WTC11 (cell line): ENCODE measurements around the gene JCHAIN. TPM values are rescaled to one million over a fixed set of nuclear protein-coding genes. Genes with fewer than 3 reads are reported as not detected.

ENCODE experiments used
- ATAC-seq: fragments of 200-7000 bp; cut with Tn5 transposase; 2 replicates; pipeline ENCODE4 v1.10.0; 2021; ENCODE audit warnings: mild to moderate bottlenecking, moderate library complexity
- CTCF ChIA-PET: fragments of 300-600 bp; sonication (Branson Sonifier 250); formaldehyde crosslinking; loops from one replicate; lab custom pipeline; 2021; ENCODE audit warnings: antibody characterized with exemption; lab: Charles Lee
- POLR2A ChIA-PET: fragments of 350-600 bp; sonication (Branson Sonifier 250); formaldehyde crosslinking; loops from one replicate; lab custom pipeline; 2021; ENCODE audit warnings: antibody characterized with exemption; lab: Charles Lee
- DNase-seq: peaks from one replicate; pipeline ENCODE4 v3.0.0; 2021; ENCODE audit warnings: low spot score
- H3K27ac Mint-ChIP-seq: 2 replicates; pipeline ENCODE4 v1.8.0; 2021; ENCODE audit warnings: mixed read lengths
- H3K27me3 Mint-ChIP-seq: 2 replicates; pipeline ENCODE4 v1.8.0; 2021; ENCODE audit warnings: low read depth, mild to moderate bottlenecking, moderate library complexity, mixed read lengths
- H3K36me3 Mint-ChIP-seq: 2 replicates; pipeline ENCODE4 v1.8.0; 2021; ENCODE audit warnings: mixed read lengths
- H3K4me1 Mint-ChIP-seq: 2 replicates; pipeline ENCODE4 v1.8.0; 2022; ENCODE audit warnings: mixed read lengths
- H3K4me3 Mint-ChIP-seq: 2 replicates; pipeline ENCODE4 v1.8.0; 2021; ENCODE audit warnings: mild to moderate bottlenecking, moderate library complexity, mixed read lengths
- H3K9me3 Mint-ChIP-seq: 2 replicates; pipeline ENCODE4 v1.8.0; 2021; ENCODE audit warnings: mixed read lengths
- FOXK1 ChIP-seq: sonication (generic); formaldehyde crosslinking; IDR thresholded peaks from 2 replicates; pipeline ENCODE4 v1.8.0; 2022; ENCODE audit warnings: mild to moderate bottlenecking, moderate library complexity, missing genetic modification reagents
- GRHL2 ChIP-seq: fragments of 250-450 bp; sonication (Bioruptor Pico); IDR thresholded peaks from 2 replicates; pipeline ENCODE4 v1.8.0; 2022; ENCODE audit warnings: mild to moderate bottlenecking, moderate library complexity; ENCODE audit not compliant: insufficient replicate concordance, severe bottlenecking
- JUN ChIP-seq: sonication (generic); formaldehyde crosslinking; IDR thresholded peaks from 2 replicates; pipeline ENCODE4 v1.8.0; 2023; ENCODE audit warnings: mild to moderate bottlenecking, missing genetic modification reagents
- MYBL2 ChIP-seq: sonication (generic); formaldehyde crosslinking; IDR thresholded peaks from 2 replicates; pipeline ENCODE4 v1.8.1; 2023; ENCODE audit warnings: mild to moderate bottlenecking, moderate library complexity, missing genetic modification reagents
- NR1H2 ChIP-seq: sonication (generic); formaldehyde crosslinking; IDR thresholded peaks from 2 replicates; pipeline ENCODE4 v1.9.0; 2021; ENCODE audit warnings: mild to moderate bottlenecking, moderate library complexity, missing genetic modification reagents
- SOX15 ChIP-seq: fragments of 250-450 bp; sonication (Bioruptor Pico); IDR thresholded peaks from 2 replicates; pipeline ENCODE4 v1.9.0; 2021; ENCODE audit warnings: mild to moderate bottlenecking
- TCF7 ChIP-seq: sonication (generic); formaldehyde crosslinking; IDR thresholded peaks from 2 replicates; pipeline ENCODE4 v1.8.0; 2022; ENCODE audit warnings: mild to moderate bottlenecking, low read depth, missing genetic modification reagents, moderate library complexity
- TP53 ChIP-seq: sonication (generic); formaldehyde crosslinking; IDR thresholded peaks from 2 replicates; pipeline ENCODE4 v1.8.1; 2023; ENCODE audit warnings: mild to moderate bottlenecking, missing genetic modification reagents
- ZNF317 ChIP-seq: sonication (generic); formaldehyde crosslinking; IDR thresholded peaks from 2 replicates; pipeline ENCODE4 v1.8.1; 2023; ENCODE audit warnings: low read depth, mild to moderate bottlenecking, moderate library complexity, missing genetic modification reagents, borderline replicate concordance
- ZNF396 ChIP-seq: fragments of 250-450 bp; sonication (Bioruptor Pico); IDR thresholded peaks from 2 replicates; pipeline ENCODE4 v1.8.0; 2021; ENCODE audit warnings: mild to moderate bottlenecking, moderate library complexity, borderline replicate concordance
- ZNF416 ChIP-seq: fragments of 250-450 bp; sonication (Bioruptor Pico); IDR thresholded peaks from 2 replicates; pipeline ENCODE4 v1.9.0; 2021; ENCODE audit warnings: mild to moderate bottlenecking, inconsistent platforms
- ZNF671 ChIP-seq: fragments of 250-450 bp; sonication (Bioruptor Pico); IDR thresholded peaks from 2 replicates; pipeline ENCODE4 v1.8.0; 2021; ENCODE audit warnings: mild to moderate bottlenecking
- total RNA-seq: library from RNA; stranded (reverse); gene quantifications from 3 replicates; pipeline ENCODE4 v1.2.3, GENCODE V29; 2021
- TF ChIP-seq, protein P1 (sequence below): sonication (generic); formaldehyde crosslinking; IDR thresholded peaks from 2 replicates; pipeline ENCODE4 v1.8.1; 2023; ENCODE audit warnings: mild to moderate bottlenecking, missing genetic modification reagents
- TF ChIP-seq, protein P2 (sequence below): sonication (generic); formaldehyde crosslinking; IDR thresholded peaks from 2 replicates; pipeline ENCODE4 v1.8.0; 2022; ENCODE audit warnings: mild to moderate bottlenecking, missing genetic modification reagents
- TF ChIP-seq, protein P3 (sequence below): sonication (generic); formaldehyde crosslinking; IDR thresholded peaks from 2 replicates; pipeline ENCODE4 v1.8.1; 2022; ENCODE audit warnings: low read depth, missing genetic modification reagents, borderline replicate concordance
- TF ChIP-seq, protein P4 (sequence below): sonication (generic); formaldehyde crosslinking; IDR thresholded peaks from 2 replicates; pipeline ENCODE4 v1.8.0; 2023; ENCODE audit warnings: mild to moderate bottlenecking, missing genetic modification reagents
- TF ChIP-seq, protein P5 (sequence below): sonication (generic); formaldehyde crosslinking; conservative IDR thresholded peaks from 2 replicates; pipeline ENCODE4 v1.8.1; 2022; ENCODE audit warnings: mild to moderate bottlenecking, missing genetic modification reagents

The JCHAIN gene
- total RNA-seq, 1 experiment from 2014 or later, result 0.68 TPM

DNA sequence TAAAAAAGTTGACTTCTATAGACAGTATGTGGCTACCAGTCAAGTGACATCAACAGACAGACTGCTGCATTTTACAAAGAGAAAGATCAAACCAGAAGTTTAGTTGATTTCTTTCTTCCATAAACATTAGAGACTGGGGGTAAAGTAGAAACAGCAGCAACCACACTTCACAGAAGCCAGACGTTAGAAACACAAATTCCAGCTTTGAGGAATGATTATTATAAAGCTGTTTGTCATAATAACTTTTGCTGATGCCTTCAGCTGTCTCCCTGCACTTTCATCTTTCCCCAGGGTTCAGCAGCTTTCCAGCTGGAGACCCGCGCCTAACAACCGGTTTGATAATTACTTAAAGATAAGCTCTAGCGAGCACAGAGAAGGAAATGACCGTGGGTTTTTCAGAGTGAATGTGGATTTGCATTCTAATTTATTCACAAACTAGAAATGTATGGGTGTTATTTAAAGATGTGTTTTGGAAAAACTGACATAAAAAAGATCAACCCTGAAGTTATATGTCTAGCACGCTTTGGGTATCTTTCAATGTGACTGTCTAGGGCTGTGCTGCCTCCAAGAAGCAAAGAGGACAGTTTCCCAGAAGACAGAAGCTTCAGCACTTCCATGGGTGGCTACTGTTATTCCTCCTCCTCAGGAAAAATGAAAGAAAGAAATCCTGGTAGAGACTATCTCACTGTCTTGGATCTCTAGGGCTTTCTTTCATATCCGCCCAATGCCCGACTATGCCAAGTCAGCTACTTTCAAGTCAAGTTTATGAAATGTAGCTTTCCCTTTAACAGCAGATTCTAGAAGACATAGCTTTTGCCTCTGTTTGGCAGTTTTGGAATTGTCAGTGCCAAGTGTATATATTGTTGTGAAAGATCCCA is 52.8 kb downstream of the JCHAIN start:
- H3K4me3 Mint-ChIP-seq, result no peak overlapping the region
- peaks cover 7% of the 10 kb centered on the region for H3K9me3 Mint-ChIP-seq
- ATAC-seq, result no peak
- POLR2A ChIA-PET, result no interaction called here
- no peaks in the 10 kb centered on the region for H3K27me3 Mint-ChIP-seq
- H3K4me1 Mint-ChIP-seq, result peaks cover under 1% of the 10 kb centered on the region
- DNase-seq, result no peak
- CTCF ChIA-PET, result interaction anchor here (1.8 kb wide), 1 partner anchor 11 kb away, joined by 6 read pairs; no protein-coding TSS in a partner anchor
- no peaks in the 10 kb centered on the region for H3K36me3 Mint-ChIP-seq
- TF ChIP-seq ZNF416 (CRISPR knock-in tag) (no peak), GRHL2 (CRISPR knock-in tag) (no peak), TP53 (no peak), MYBL2 (CRISPR knock-in tag) (no peak), FOXK1 (CRISPR knock-in tag) (no peak)
- TF ChIP-seq, protein P1, sequence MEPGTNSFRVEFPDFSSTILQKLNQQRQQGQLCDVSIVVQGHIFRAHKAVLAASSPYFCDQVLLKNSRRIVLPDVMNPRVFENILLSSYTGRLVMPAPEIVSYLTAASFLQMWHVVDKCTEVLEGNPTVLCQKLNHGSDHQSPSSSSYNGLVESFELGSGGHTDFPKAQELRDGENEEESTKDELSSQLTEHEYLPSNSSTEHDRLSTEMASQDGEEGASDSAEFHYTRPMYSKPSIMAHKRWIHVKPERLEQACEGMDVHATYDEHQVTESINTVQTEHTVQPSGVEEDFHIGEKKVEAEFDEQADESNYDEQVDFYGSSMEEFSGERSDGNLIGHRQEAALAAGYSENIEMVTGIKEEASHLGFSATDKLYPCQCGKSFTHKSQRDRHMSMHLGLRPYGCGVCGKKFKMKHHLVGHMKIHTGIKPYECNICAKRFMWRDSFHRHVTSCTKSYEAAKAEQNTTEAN, result no peak
- TF ChIP-seq, protein P2, sequence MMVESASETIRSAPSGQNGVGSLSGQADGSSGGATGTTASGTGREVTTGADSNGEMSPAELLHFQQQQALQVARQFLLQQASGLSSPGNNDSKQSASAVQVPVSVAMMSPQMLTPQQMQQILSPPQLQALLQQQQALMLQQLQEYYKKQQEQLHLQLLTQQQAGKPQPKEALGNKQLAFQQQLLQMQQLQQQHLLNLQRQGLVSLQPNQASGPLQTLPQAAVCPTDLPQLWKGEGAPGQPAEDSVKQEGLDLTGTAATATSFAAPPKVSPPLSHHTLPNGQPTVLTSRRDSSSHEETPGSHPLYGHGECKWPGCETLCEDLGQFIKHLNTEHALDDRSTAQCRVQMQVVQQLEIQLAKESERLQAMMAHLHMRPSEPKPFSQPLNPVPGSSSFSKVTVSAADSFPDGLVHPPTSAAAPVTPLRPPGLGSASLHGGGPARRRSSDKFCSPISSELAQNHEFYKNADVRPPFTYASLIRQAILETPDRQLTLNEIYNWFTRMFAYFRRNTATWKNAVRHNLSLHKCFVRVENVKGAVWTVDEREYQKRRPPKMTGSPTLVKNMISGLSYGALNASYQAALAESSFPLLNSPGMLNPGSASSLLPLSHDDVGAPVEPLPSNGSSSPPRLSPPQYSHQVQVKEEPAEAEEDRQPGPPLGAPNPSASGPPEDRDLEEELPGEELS (CRISPR knock-in tag), result no peak
- TF ChIP-seq, protein P3, sequence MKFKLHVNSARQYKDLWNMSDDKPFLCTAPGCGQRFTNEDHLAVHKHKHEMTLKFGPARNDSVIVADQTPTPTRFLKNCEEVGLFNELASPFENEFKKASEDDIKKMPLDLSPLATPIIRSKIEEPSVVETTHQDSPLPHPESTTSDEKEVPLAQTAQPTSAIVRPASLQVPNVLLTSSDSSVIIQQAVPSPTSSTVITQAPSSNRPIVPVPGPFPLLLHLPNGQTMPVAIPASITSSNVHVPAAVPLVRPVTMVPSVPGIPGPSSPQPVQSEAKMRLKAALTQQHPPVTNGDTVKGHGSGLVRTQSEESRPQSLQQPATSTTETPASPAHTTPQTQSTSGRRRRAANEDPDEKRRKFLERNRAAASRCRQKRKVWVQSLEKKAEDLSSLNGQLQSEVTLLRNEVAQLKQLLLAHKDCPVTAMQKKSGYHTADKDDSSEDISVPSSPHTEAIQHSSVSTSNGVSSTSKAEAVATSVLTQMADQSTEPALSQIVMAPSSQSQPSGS (CRISPR knock-in tag), result no peak
- no peak overlapping the region for H3K27ac Mint-ChIP-seq

DNA sequence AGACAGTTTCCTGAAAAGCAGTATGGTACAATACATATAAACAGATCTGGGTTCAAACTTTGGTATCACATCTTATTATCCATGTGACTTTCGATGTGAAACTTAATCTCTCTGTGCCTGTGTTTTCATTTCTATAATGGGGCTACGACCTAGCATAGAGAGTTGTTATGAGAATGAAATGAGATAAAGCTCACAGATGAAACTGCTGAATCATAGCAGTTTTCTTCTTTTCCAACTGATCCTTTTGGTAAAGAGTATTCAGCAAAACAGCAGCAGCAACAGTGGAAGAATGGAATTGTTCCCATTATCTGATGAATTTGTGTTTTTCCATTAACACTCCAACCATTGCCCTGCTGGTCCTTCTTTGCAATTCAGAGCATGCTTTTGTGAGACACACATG is 58.0 kb downstream of the JCHAIN start:
- ATAC-seq, result no peak
- peaks cover 4% of the 10 kb centered on the region for H3K9me3 Mint-ChIP-seq
- TF ChIP-seq ZNF671 (no peak), TCF7 (CRISPR knock-in tag) (no peak), JUN (no peak), SOX15 (no peak), NR1H2 (CRISPR knock-in tag) (no peak), ZNF396 (CRISPR knock-in tag) (no peak), ZNF317 (no peak)
- TF ChIP-seq, protein P4, sequence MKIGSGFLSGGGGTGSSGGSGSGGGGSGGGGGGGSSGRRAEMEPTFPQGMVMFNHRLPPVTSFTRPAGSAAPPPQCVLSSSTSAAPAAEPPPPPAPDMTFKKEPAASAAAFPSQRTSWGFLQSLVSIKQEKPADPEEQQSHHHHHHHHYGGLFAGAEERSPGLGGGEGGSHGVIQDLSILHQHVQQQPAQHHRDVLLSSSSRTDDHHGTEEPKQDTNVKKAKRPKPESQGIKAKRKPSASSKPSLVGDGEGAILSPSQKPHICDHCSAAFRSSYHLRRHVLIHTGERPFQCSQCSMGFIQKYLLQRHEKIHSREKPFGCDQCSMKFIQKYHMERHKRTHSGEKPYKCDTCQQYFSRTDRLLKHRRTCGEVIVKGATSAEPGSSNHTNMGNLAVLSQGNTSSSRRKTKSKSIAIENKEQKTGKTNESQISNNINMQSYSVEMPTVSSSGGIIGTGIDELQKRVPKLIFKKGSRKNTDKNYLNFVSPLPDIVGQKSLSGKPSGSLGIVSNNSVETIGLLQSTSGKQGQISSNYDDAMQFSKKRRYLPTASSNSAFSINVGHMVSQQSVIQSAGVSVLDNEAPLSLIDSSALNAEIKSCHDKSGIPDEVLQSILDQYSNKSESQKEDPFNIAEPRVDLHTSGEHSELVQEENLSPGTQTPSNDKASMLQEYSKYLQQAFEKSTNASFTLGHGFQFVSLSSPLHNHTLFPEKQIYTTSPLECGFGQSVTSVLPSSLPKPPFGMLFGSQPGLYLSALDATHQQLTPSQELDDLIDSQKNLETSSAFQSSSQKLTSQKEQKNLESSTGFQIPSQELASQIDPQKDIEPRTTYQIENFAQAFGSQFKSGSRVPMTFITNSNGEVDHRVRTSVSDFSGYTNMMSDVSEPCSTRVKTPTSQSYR (CRISPR knock-in tag), result no peak
- TF ChIP-seq, protein P5, sequence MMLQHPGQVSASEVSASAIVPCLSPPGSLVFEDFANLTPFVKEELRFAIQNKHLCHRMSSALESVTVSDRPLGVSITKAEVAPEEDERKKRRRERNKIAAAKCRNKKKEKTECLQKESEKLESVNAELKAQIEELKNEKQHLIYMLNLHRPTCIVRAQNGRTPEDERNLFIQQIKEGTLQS, result no peak

More for the DNA sequence above, 58.0 kb downstream of the JCHAIN start:
- H3K36me3 Mint-ChIP-seq, result no peaks in the 10 kb centered on the region
- ChIA-PET POLR2A (no interaction called here), CTCF (no interaction called here)
- peaks cover 6% of the 10 kb centered on the region; the same call in 1 of the 2 replicates for H3K4me1 Mint-ChIP-seq
- H3K27ac Mint-ChIP-seq, result no peak overlapping the region
- H3K4me3 Mint-ChIP-seq, result no peak overlapping the region
- H3K27me3 Mint-ChIP-seq, result no peaks in the 10 kb centered on the region
- no peak for DNase-seq
